SK-N-SH treated with all-trans-retinoic acid at 6 μM for 48 hours (cell line): ENCODE results near the gene CCDC80.

Source experiments
- ARNTL ChIP-seq: fragments of 450-650 bp; formaldehyde crosslinking; IDR thresholded peaks from 2 replicates; pipeline ENCODE4 v1.5.0; 2020; ENCODE audit warnings: low read depth, mild to moderate bottlenecking, moderate library complexity, borderline replicate concordance
- BACH2 ChIP-seq: fragments of 250-450 bp; sonication (Bioruptor Pico); IDR thresholded peaks from 2 replicates; pipeline ENCODE4 v1.9.0; 2021; ENCODE audit warnings: mild to moderate bottlenecking, borderline replicate concordance
- CREB5 ChIP-seq: fragments of 250-450 bp; sonication (Bioruptor Pico); IDR thresholded peaks from 2 replicates; pipeline ENCODE4 v1.5.1; 2020; ENCODE audit warnings: low read depth, mild to moderate bottlenecking, moderate library complexity
- GLIS3 ChIP-seq: fragments of 250-450 bp; sonication (Bioruptor Pico); IDR thresholded peaks from 2 replicates; pipeline ENCODE4 v1.5.0; 2020; ENCODE audit warnings: mild to moderate bottlenecking, moderate library complexity
- OSR1 ChIP-seq: fragments of 250-450 bp; sonication (Bioruptor Pico); IDR thresholded peaks from 2 replicates; pipeline ENCODE4 v1.8.0; 2022; ENCODE audit warnings: moderate library complexity, mild to moderate bottlenecking, inconsistent platforms
- PATZ1 ChIP-seq: fragments of 250-450 bp; sonication (Bioruptor Pico); IDR thresholded peaks from 2 replicates; pipeline ENCODE4 v1.8.0; 2020; ENCODE audit warnings: mild to moderate bottlenecking, moderate library complexity, borderline replicate concordance
- TOX ChIP-seq: fragments of 250-450 bp; sonication (Bioruptor Pico); IDR thresholded peaks from 2 replicates; pipeline ENCODE4 v1.8.0; 2021; ENCODE audit warnings: mild to moderate bottlenecking, moderate library complexity, borderline replicate concordance
- ZC3H10 ChIP-seq: fragments of 250-450 bp; sonication (Bioruptor Pico); IDR thresholded peaks from 2 replicates; pipeline ENCODE4 v1.5.1; 2021; ENCODE audit warnings: mild to moderate bottlenecking, moderate library complexity

- TF ChIP-seq CREB5 (CRISPR knock-in tag) (no peak), PATZ1 (CRISPR knock-in tag) (no peak), OSR1 (no peak), TOX (CRISPR knock-in tag) (no peak), BACH2 (no peak), ARNTL (CRISPR knock-in tag) (no peak), ZC3H10 (CRISPR knock-in tag) (no peak), GLIS3 (CRISPR knock-in tag) (no peak)
Measured at GRCh38 chr3:112593258-112593657, 47.7 kb downstream of the CCDC80 start.
